ENCODE measurements around the gene TAS2R14.

GRCh38 chr12:10909462-10909861 is 29.6 kb downstream of the TAS2R14 start, which contains the start of gene TAS2R13:
- TF ChIP-seq, protein P1, sequence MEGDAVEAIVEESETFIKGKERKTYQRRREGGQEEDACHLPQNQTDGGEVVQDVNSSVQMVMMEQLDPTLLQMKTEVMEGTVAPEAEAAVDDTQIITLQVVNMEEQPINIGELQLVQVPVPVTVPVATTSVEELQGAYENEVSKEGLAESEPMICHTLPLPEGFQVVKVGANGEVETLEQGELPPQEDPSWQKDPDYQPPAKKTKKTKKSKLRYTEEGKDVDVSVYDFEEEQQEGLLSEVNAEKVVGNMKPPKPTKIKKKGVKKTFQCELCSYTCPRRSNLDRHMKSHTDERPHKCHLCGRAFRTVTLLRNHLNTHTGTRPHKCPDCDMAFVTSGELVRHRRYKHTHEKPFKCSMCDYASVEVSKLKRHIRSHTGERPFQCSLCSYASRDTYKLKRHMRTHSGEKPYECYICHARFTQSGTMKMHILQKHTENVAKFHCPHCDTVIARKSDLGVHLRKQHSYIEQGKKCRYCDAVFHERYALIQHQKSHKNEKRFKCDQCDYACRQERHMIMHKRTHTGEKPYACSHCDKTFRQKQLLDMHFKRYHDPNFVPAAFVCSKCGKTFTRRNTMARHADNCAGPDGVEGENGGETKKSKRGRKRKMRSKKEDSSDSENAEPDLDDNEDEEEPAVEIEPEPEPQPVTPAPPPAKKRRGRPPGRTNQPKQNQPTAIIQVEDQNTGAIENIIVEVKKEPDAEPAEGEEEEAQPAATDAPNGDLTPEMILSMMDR (IDR thresholded peaks at IDR 0.05) = no peak
- TF ChIP-seq POLR2A (IDR thresholded peaks at IDR 0.05; ENCODE audit: low read depth) = no peak
- TF ChIP-seq POLR2AphosphoS5 (IDR thresholded peaks at IDR 0.05) = no peak
- no peak for TF ChIP-seq EP300 (IDR thresholded peaks at IDR 0.05)
